ENCODE measurements around the gene ATP8B1.

Gene ATP8B1

DNA sequence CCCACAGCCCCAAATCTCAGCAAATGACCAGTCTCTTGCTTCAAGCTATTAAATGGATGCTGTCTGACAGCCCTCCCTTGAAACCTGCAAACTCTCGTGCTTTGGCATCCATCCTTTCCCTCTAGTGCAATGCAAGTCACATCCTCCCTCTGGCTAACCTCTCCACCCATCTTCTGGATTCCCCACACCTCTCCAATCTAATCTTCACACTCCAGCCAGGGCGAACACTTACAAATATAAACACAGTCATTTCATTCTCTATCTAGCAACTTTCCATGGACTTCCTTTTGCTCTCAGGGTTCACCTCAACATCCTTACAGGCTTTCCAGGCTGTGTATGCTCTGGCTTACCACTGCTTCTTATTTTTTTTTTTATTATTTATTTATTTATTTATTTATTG, 171.4 kb downstream of the ATP8B1 start:
- Histone ChIP-seq H3K27me3 (ENCODE audit: low read length) (no peaks in the 10 kb centered on the region), H3K9ac (ENCODE audit: low read length) (peak overlapping the region; percentile 79), H3F3A (ENCODE audit: insufficient read depth) (peaks cover 14% of the 10 kb centered on the region), H3K4me3 (ENCODE audit: insufficient read depth, low read length, poor library complexity, severe bottlenecking) (peak overlapping the region; percentile 94), H3K79me2 (ENCODE audit: insufficient read depth, low read length) (peaks cover 26% of the 10 kb centered on the region), H3K27ac (ENCODE audit: low read depth, low read length) (peak overlapping the region; percentile 83), H3K4me2 (ENCODE audit: low read depth, low read length, poor library complexity, severe bottlenecking) (peak overlapping the region; percentile 84), H2AFZ (ENCODE audit: low read depth, low read length, severe bottlenecking) (no peak overlapping the region), H3K9me2 (replicated peaks; ENCODE audit: insufficient read depth, low read length) (no peaks in the 10 kb centered on the region), H3K9me3 (ENCODE audit: insufficient read depth, low read length) (no peaks in the 10 kb centered on the region), H3K36me3 (ENCODE audit: low read length) (no peaks in the 10 kb centered on the region), H4K20me1 (ENCODE audit: low read depth, low read length) (no peaks in the 10 kb centered on the region)
- TF ChIP-seq EZH2phosphoT487 (conservative IDR thresholded peaks at IDR 0.05; ENCODE audit: low read length) (no peak), CTCF (IDR thresholded peaks at IDR 0.05; ENCODE audit: insufficient read depth, low read length, poor library complexity, severe bottlenecking) (no peak)

GRCh38 chr18:57630754-57631595, 172.1 kb downstream of the ATP8B1 start:
- H3F3A ChIP-seq (ENCODE audit: insufficient read depth): peaks cover 14% of the 10 kb centered on the region
- H3K36me3 ChIP-seq (ENCODE audit: low read length): no peaks in the 10 kb centered on the region
- H3K4me3 ChIP-seq (ENCODE audit: insufficient read depth, low read length, poor library complexity, severe bottlenecking): peak overlapping the region; percentile 94
- peak overlapping the region; percentile 85 for H2AFZ ChIP-seq (ENCODE audit: low read depth, low read length, severe bottlenecking)
- no peaks in the 10 kb centered on the region for H3K27me3 ChIP-seq (ENCODE audit: low read length)
- H3K4me2 ChIP-seq (ENCODE audit: low read depth, low read length, poor library complexity, severe bottlenecking): peak overlapping the region; percentile 84
- peak overlapping the region; percentile 79 for H3K9ac ChIP-seq (ENCODE audit: low read length)
- no peaks in the 10 kb centered on the region for H3K9me2 ChIP-seq (replicated peaks; ENCODE audit: insufficient read depth, low read length)
- H3K79me2 ChIP-seq (ENCODE audit: insufficient read depth, low read length): peaks cover 21% of the 10 kb centered on the region
- no peaks in the 10 kb centered on the region for H3K9me3 ChIP-seq (ENCODE audit: insufficient read depth, low read length)
- TF ChIP-seq CTCF (IDR thresholded peaks at IDR 0.05; ENCODE audit: insufficient read depth, low read length, poor library complexity, severe bottlenecking) (no peak), EZH2phosphoT487 (conservative IDR thresholded peaks at IDR 0.05; ENCODE audit: low read length) (no peak)
- peak overlapping the region; percentile 83 for H3K27ac ChIP-seq (ENCODE audit: low read depth, low read length)
- H4K20me1 ChIP-seq (ENCODE audit: low read depth, low read length): no peaks in the 10 kb centered on the region

DNA sequence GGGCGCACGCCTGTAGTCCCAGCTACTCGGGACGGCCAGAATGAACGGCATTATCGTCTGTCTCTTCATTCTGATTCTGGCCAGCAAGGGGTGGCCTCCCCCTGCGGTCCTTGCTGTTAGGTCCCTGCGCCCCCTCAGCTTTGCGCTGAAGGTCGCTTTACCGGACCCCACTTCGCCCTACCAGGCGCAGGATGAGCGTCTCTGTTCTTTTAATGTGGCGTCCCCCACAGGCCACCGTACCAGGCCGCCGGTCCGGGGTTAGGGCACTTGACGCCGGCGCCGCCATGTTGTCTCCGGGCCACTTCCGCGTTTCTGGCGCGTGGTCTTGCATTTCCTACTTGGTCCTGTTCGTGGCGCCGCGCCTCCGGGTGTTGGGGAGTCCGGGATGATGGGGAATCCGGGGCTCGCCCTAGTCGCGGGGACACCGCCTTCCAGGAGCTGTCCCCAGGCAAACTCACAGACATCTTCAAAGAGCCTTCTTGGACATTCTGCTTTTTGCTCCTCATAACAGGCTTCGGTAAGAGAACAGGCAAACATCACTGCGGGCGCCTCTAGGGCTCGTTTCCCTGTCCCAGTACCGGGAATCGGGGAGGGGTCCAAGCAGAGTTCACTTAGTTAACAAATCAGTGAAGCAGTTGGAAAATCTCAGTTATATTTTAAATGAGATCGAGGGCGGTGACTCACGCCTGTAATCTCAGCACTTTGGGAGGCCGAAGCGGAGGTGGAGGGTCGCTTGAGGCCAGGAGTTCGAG, 172.9 kb downstream of the ATP8B1 start:
- H3K27ac ChIP-seq (ENCODE audit: low read depth, low read length): peak overlapping the region; percentile 83
- no peaks in the 10 kb centered on the region for H4K20me1 ChIP-seq (ENCODE audit: low read depth, low read length)

More for the DNA sequence above, 172.9 kb downstream of the ATP8B1 start:
- peak overlapping the region; percentile 85 for H2AFZ ChIP-seq (ENCODE audit: low read depth, low read length, severe bottlenecking)
- TF ChIP-seq EZH2phosphoT487 (conservative IDR thresholded peaks at IDR 0.05; ENCODE audit: low read length) (no peak), CTCF (IDR thresholded peaks at IDR 0.05; ENCODE audit: insufficient read depth, low read length, poor library complexity, severe bottlenecking) (peak; percentile 82)
- H3K4me3 ChIP-seq (ENCODE audit: insufficient read depth, low read length, poor library complexity, severe bottlenecking): peak overlapping the region; percentile 94
- peak overlapping the region; percentile 79 for H3K9ac ChIP-seq (ENCODE audit: low read length)
- peaks cover 14% of the 10 kb centered on the region for H3F3A ChIP-seq (ENCODE audit: insufficient read depth)
- H3K9me2 ChIP-seq (replicated peaks; ENCODE audit: insufficient read depth, low read length): no peaks in the 10 kb centered on the region
- no peaks in the 10 kb centered on the region for H3K9me3 ChIP-seq (ENCODE audit: insufficient read depth, low read length)
- peaks cover 16% of the 10 kb centered on the region for H3K79me2 ChIP-seq (ENCODE audit: insufficient read depth, low read length)
- no peaks in the 10 kb centered on the region for H3K27me3 ChIP-seq (ENCODE audit: low read length)
- H3K36me3 ChIP-seq (ENCODE audit: low read length): no peaks in the 10 kb centered on the region
- peak overlapping the region; percentile 84 for H3K4me2 ChIP-seq (ENCODE audit: low read depth, low read length, poor library complexity, severe bottlenecking)

All from SU-DHL-6 (cell line).